NCI-H774 (cell line): ENCODE data around the gene FAM25A.
"Not testable (repeated sequence)": the region's sequence is repeated elsewhere in the genome, so short reads cannot be mapped to it uniquely, and the experiment has no call there.

Experiments used
- DNase-seq: peaks from one replicate; lab custom pipeline; 2025; lab: John Stamatoyannopoulos, UW

The FAM25A gene

GRCh38 chr10:87013528-87013927, 6.6 kb upstream of the FAM25A start:
- DNase-seq, result not testable (repeated sequence)

GRCh38 chr10:87014986-87015716, 4.9 kb upstream of the FAM25A start:
- DNase-seq, result not testable (repeated sequence)

GRCh38 chr10:87018127-87018526, 2.0 kb upstream of the FAM25A start:
- DNase-seq, result not testable (repeated sequence)

- not testable (repeated sequence) for DNase-seq
These were observed 1.0 kb upstream of the FAM25A start for GRCh38 chr10:87019066-87019465.

GRCh38 chr10:87019504-87019903, 590 bp upstream of the FAM25A start:
- DNase-seq, result not testable (repeated sequence)

- DNase-seq, result not testable (repeated sequence)
These were observed 5.3 kb downstream of the FAM25A start for GRCh38 chr10:87025285-87025958.

GRCh38 chr10:87026747-87027508, 6.8 kb downstream of the FAM25A start:
- DNase-seq, result not testable (repeated sequence)

GRCh38 chr10:87030419-87030818, 10.3 kb downstream of the FAM25A start:
- not testable (repeated sequence) for DNase-seq

- DNase-seq, result no peak
These were observed 11.0 kb downstream of the FAM25A start for GRCh38 chr10:87030912-87031635.

GRCh38 chr10:87036623-87037022, 16.5 kb downstream of the FAM25A start:
- no peak for DNase-seq

- no peak for DNase-seq
These were observed 18.2 kb downstream of the FAM25A start for GRCh38 chr10:87038286-87038717.

- no peak for DNase-seq
These were observed 18.7 kb downstream of the FAM25A start for GRCh38 chr10:87038786-87039185.

GRCh38 chr10:87043579-87043978, 23.5 kb downstream of the FAM25A start:
- DNase-seq, result not testable (repeated sequence)

GRCh38 chr10:87045434-87045938, 25.4 kb downstream of the FAM25A start:
- DNase-seq, result no peak

GRCh38 chr10:87053111-87053510, 33.0 kb downstream of the FAM25A start:
- DNase-seq, result no peak

GRCh38 chr10:87053577-87054181, 33.6 kb downstream of the FAM25A start:
- no peak for DNase-seq

- DNase-seq, result no peak
These were observed 34.5 kb downstream of the FAM25A start for GRCh38 chr10:87054373-87055295.

- DNase-seq, result no peak
These were observed 38.1 kb downstream of the FAM25A start for GRCh38 chr10:87058171-87058570.

GRCh38 chr10:87059401-87059800, 39.3 kb downstream of the FAM25A start:
- no peak for DNase-seq

- DNase-seq, result no peak
These were observed 40.3 kb downstream of the FAM25A start for GRCh38 chr10:87060280-87060928.
